ENCODE data around the gene PFDN4.
"Not testable (repeated sequence)": the region's sequence is repeated elsewhere in the genome, so short reads cannot be mapped to it uniquely, and the experiment has no call there.

The PFDN4 gene

GRCh38 chr20:54228841-54229240 lies 21.0 kb downstream of the PFDN4 start:
- H3K27ac ChIP-seq: no peak overlapping the region
- TF ChIP-seq CTCF (conservative IDR thresholded peaks at IDR 0.05): no peak

GRCh38 chr20:54229566-54230160 lies 21.8 kb downstream of the PFDN4 start:
- no peak for TF ChIP-seq CTCF (conservative IDR thresholded peaks at IDR 0.05)
- no peak overlapping the region for H3K27ac ChIP-seq

- no peak overlapping the region for H3K27ac ChIP-seq
- TF ChIP-seq CTCF (conservative IDR thresholded peaks at IDR 0.05): no peak
Measured at GRCh38 chr20:54231036-54231435, 23.1 kb downstream of the PFDN4 start.

- TF ChIP-seq CTCF (conservative IDR thresholded peaks at IDR 0.05): no peak
- no peak overlapping the region for H3K27ac ChIP-seq
Measured at GRCh38 chr20:54234991-54235390, 27.1 kb downstream of the PFDN4 start.

- no peak overlapping the region for H3K27ac ChIP-seq
- TF ChIP-seq CTCF (conservative IDR thresholded peaks at IDR 0.05): no peak
Measured at GRCh38 chr20:54237116-54237943, 29.4 kb downstream of the PFDN4 start.

GRCh38 chr20:54244113-54244512 lies 36.2 kb downstream of the PFDN4 start:
- no peak for TF ChIP-seq CTCF (conservative IDR thresholded peaks at IDR 0.05)
- no peak overlapping the region for H3K27ac ChIP-seq

GRCh38 chr20:54248705-54249104 lies 40.8 kb downstream of the PFDN4 start:
- H3K27ac ChIP-seq: not testable (repeated sequence)

- no peak for TF ChIP-seq CTCF (conservative IDR thresholded peaks at IDR 0.05)
Measured at GRCh38 chr20:54250691-54251090, 42.8 kb downstream of the PFDN4 start.

More at GRCh38 chr20:54250691-54251090, 42.8 kb downstream of the PFDN4 start:
- H3K27ac ChIP-seq: no peak overlapping the region
